Neutrophil (primary cell): ENCODE data around the gene CDKAL1.
"Not testable (repeated sequence)": the region's sequence is repeated elsewhere in the genome, so short reads cannot be mapped to it uniquely, and the experiment has no call there.

ENCODE experiments used
- H3K27ac ChIP-seq: fragments of 200-600 bp; sonication (generic); 2 replicates; pipeline ENCODE4 v1.5.1; 2016; ENCODE audit warnings: mild to moderate bottlenecking, moderate library complexity
- H3K27me3 ChIP-seq: fragments of 200-600 bp; sonication (generic); 2 replicates; pipeline ENCODE4 v1.6.0; 2016; ENCODE audit warnings: mild to moderate bottlenecking
- H3K36me3 ChIP-seq: fragments of 200-600 bp; sonication (generic); 2 replicates; pipeline ENCODE4 v1.5.1; 2017
- H3K4me1 ChIP-seq, 2 experiments: fragments of 200-600 bp in 1 of 2; sonication (generic) in 1 of 2; 1 replicate in 1 of 2; 2 replicates in 1 of 2; pipeline versions ENCODE4 v1.5.1 to v1.6.1; 2013 to 2016; ENCODE audit warnings: low read depth in 1 of 2, low read length in 1 of 2, mild to moderate bottlenecking in 1 of 2, moderate library complexity in 1 of 2; ENCODE audit not compliant: control insufficient read depth in 1 of 2, insufficient read depth in 1 of 2
- H3K4me3 ChIP-seq, 2 experiments: fragments of 200-600 bp in 1 of 2; sonication (generic) in 1 of 2; 1 replicate in 1 of 2; 2 replicates in 1 of 2; pipeline ENCODE4 v1.5.1; 2013 to 2016; ENCODE audit warnings: low read depth in 1 of 2, low read length in 1 of 2, mild to moderate bottlenecking in 1 of 2, moderate library complexity in 1 of 2
- H3K9me3 ChIP-seq: fragments of 200-600 bp; sonication (generic); 2 replicates; pipeline ENCODE4 v1.5.1; 2016
- TF ChIP-seq, protein P1 (sequence below): fragments of 200-600 bp; sonication (generic); IDR thresholded peaks from 2 replicates; pipeline ENCODE4 v1.5.1; 2016; ENCODE audit warnings: antibody characterized with exemption

Gene CDKAL1

DNA sequence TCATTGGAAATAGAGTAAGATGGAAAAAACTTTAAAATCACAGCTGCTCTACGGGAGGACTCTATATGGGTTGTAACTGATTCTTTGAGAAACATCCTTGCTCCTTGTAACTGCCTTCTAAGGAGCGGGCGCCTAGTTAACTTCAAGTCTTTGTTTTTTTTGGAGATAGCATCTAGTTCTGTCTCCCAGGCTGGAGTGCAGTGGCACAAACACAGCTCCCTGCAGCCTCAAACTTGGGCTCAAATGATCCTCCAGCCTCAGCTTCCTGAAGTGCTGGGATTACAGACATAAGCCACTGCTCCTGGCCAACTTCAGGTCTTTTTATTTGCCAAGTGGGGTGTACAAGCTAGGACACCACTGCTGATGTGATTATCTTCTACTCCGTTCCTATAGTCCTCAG lies 552.9 kb downstream of the CDKAL1 start:
- H3K9me3 ChIP-seq: no peaks in the 10 kb centered on the region
- TF ChIP-seq, protein P1, sequence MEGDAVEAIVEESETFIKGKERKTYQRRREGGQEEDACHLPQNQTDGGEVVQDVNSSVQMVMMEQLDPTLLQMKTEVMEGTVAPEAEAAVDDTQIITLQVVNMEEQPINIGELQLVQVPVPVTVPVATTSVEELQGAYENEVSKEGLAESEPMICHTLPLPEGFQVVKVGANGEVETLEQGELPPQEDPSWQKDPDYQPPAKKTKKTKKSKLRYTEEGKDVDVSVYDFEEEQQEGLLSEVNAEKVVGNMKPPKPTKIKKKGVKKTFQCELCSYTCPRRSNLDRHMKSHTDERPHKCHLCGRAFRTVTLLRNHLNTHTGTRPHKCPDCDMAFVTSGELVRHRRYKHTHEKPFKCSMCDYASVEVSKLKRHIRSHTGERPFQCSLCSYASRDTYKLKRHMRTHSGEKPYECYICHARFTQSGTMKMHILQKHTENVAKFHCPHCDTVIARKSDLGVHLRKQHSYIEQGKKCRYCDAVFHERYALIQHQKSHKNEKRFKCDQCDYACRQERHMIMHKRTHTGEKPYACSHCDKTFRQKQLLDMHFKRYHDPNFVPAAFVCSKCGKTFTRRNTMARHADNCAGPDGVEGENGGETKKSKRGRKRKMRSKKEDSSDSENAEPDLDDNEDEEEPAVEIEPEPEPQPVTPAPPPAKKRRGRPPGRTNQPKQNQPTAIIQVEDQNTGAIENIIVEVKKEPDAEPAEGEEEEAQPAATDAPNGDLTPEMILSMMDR: no peak

DNA sequence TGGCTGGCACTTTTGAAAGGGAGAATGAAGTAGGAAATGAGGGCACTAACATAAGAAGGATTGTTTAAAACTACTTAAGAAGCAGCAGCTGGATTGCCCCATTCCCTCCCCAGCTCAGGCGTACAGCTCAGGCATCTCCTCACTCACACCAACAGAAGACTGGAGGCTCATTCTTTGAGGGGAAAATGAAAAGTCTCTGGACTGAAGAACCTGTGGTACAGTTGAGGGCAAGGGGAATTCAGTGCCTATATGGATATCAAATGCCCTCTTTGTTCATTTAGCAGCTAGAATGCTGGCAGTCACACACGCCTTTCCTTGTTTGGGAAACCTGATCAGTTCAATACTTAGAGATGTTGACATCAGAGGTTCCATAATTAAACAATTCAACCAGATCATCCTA lies 557.2 kb downstream of the CDKAL1 start:
- H3K9me3 ChIP-seq: no peaks in the 10 kb centered on the region
- TF ChIP-seq, protein P1: no peak
- no peaks in the 10 kb centered on the region for H3K4me1 ChIP-seq
- H3K36me3 ChIP-seq: no peaks in the 10 kb centered on the region
- no peak overlapping the region for H3K27ac ChIP-seq
- no peak overlapping the region for H3K4me3 ChIP-seq
- no peaks in the 10 kb centered on the region for H3K27me3 ChIP-seq

More for the DNA sequence above, 552.9 kb downstream of the CDKAL1 start:
- Histone ChIP-seq H3K27me3 (no peaks in the 10 kb centered on the region), H3K4me1 (peaks cover 10 to 13% of the 10 kb centered on the region in 2 experiments), H3K27ac (no peak overlapping the region), H3K4me3 (no peak overlapping the region), H3K36me3 (no peaks in the 10 kb centered on the region)

DNA sequence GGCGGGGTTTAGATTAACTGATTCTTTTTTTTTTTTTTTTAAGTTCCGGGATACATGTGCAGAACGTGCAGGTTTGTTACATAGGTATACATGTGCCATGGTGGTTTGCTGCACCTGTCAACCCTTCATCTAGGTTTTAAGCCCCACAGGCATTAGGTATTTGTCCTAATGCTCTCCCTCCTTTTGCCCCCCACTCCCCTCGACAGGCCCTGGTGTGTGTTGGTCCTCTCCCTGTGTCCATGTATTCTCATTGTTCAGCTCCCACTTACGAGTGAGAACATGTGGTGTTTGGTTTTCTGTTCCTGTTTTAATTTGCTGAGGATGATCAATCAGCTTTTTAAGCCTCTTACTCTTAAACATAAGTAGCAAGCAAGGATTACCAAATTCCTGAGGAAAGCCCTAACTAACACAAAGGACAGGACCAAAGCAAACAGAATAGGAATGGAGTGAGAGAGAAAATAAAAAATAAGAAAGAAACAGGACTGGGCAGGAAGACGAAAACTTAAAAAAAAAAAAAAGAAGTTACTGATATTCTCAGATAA lies 558.0 kb downstream of the CDKAL1 start:
- not testable (repeated sequence) for H3K27me3 ChIP-seq, H3K4me3 ChIP-seq, H3K36me3 ChIP-seq, H3K9me3 ChIP-seq, H3K27ac ChIP-seq, H3K4me1 ChIP-seq

DNA sequence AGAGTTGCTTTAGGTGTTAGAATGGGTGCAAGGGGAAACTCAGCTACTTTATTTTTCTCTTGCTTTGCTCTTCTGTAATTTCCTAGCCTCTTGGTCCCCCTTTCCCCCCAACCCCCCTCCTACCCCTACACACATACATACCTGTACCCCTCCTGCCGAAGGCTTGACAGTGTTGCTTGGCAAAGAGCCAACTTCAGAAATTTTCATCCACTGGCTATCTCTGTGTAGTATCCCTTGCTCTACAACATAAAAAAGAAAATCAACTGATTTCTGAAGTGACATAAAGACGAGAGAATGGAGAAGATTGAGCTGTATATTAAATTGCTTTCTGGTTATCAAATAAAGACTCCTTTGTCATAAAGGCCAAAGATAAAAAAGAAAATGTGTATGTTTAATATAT lies 561.2 kb downstream of the CDKAL1 start:
- Histone ChIP-seq H3K27ac (no peak overlapping the region), H3K36me3 (no peaks in the 10 kb centered on the region), H3K9me3 (no peaks in the 10 kb centered on the region), H3K4me1 (peaks cover 4 to 7% of the 10 kb centered on the region in 2 experiments), H3K27me3 (no peaks in the 10 kb centered on the region), H3K4me3 (no peak overlapping the region)
- TF ChIP-seq, protein P1: no peak

DNA sequence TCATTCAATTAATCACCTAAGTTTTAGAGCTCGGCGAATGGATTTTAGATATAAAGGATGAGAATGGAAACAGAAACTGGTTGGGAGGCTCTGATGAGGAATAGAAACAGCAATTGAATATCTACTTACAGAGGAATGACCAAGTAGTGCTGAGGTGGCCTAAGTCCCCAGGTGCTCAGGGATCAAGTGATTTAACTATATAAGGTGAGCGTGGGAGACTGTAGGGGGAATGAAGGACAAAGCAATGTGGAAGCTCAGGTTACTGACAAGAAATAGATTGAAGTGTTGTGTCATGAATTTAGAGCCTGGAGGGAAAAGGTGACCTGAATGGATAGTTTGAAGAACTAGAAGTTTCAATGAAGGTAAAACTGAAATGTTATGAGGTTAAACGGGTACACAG lies 563.9 kb downstream of the CDKAL1 start:
- Histone ChIP-seq H3K9me3 (no peaks in the 10 kb centered on the region), H3K4me1 (peaks cover 4 to 7% of the 10 kb centered on the region in 2 experiments)
- TF ChIP-seq, protein P1: no peak

DNA sequence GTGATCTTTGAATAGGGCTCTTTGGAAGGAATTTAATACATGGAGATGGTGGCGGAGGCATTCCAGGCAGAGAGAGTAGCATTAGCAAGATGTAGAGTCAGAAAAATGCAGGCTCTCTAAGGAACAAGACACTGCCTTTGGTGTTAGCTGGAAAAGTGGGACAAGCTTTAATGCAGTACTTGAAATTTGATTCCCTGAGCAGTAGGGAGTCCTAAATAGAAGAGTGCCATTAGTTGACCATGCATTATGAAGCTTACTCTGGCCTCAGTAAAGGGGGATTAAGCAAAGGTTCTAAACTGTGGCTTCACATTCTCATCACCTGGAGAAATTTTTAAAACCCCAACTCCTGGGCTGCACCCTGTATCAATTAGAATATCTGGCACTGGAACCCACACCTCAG lies 564.5 kb downstream of the CDKAL1 start:
- H3K4me3 ChIP-seq: no peak overlapping the region
- TF ChIP-seq, protein P1: no peak
- H3K27me3 ChIP-seq: no peaks in the 10 kb centered on the region
- no peaks in the 10 kb centered on the region for H3K36me3 ChIP-seq
- H3K9me3 ChIP-seq: no peaks in the 10 kb centered on the region
- H3K27ac ChIP-seq: no peak overlapping the region
- H3K4me1 ChIP-seq: peaks cover 4 to 7% of the 10 kb centered on the region in 2 experiments

More for the DNA sequence above, 563.9 kb downstream of the CDKAL1 start:
- H3K36me3 ChIP-seq: no peaks in the 10 kb centered on the region
- no peaks in the 10 kb centered on the region for H3K27me3 ChIP-seq
- H3K4me3 ChIP-seq: no peak overlapping the region
- H3K27ac ChIP-seq: no peak overlapping the region
